Measurements from ENCODE around the gene BSN. TPM values are rescaled to one million over a fixed set of nuclear protein-coding genes. Genes with fewer than 3 reads are reported as not detected.

BSN gene
- total and polyA plus RNA-seq, 2 donors (not counting 3 experiments of a cell fraction or from before 2014, with no cell fraction given), result 0.04 to 0.27 TPM

GRCh38 chr3:49534581-49535441 lies 19.5 kb upstream of the BSN start:
- CTCF ChIA-PET, result no interaction called here
- dilution Hi-C loops (cut with MboI; ENCODE audit: extremely low pct_ligation_motif_present, low sequenced_read_pairs), result no loop called here

More at GRCh38 chr3:49534581-49535441, 19.5 kb upstream of the BSN start:
- no peaks in the 10 kb centered on the region for H3K9me1 ChIP-seq (replicated peaks; ENCODE audit: control insufficient read depth, extremely low read depth, insufficient read depth, low read length)
- no peak overlapping the region for H3K4me3 ChIP-seq (replicated peaks in 1 of 3; ENCODE audit: insufficient read depth in 1 of 3, low read depth in 1 of 3, low read length in 3 of 3)
- no peak for FAIRE-seq
- no peak overlapping the region for H3K9ac ChIP-seq (replicated peaks; ENCODE audit: extremely low read depth, insufficient read depth, low read length)
- no peaks in the 10 kb centered on the region for H3K4me1 ChIP-seq (ENCODE audit: control insufficient read depth, extremely low read depth, insufficient read depth, low read length)
- intact Hi-C loops (cut with micrococcal nuclease), result no loop called here
- no peak overlapping the region for H3K4me2 ChIP-seq (ENCODE audit: insufficient read depth, low read length)
- no peaks in the 10 kb centered on the region for H3K79me2 ChIP-seq (ENCODE audit: control insufficient read depth, insufficient read depth, low read length)
- POLR2A ChIA-PET, result no interaction called here
- no peak for DNase-seq (ENCODE audit: low read depth, low spot score)
- no peak overlapping the region for H2AFZ ChIP-seq (ENCODE audit: low read depth, low read length)
- no peaks in the 10 kb centered on the region for H3K9me3 ChIP-seq (replicated peaks; ENCODE audit: control insufficient read depth, insufficient read depth, low read length)
- H3K27ac ChIP-seq (ENCODE audit: insufficient read depth, low read depth, low read length), result no peak overlapping the region
- H3K27me3 ChIP-seq (ENCODE audit: control insufficient read depth in 2 of 2, insufficient read depth in 2 of 2, low read length in 2 of 2), result no peaks in the 10 kb centered on the region
- peaks cover 0 to 13% of the 10 kb centered on the region in 2 experiments for H3K36me3 ChIP-seq (ENCODE audit: control insufficient read depth in 2 of 2, extremely low read depth in 1 of 2, insufficient read depth in 2 of 2, low read length in 2 of 2)
- BruUV-seq (replicated peaks), result no TSS peak
- TF ChIP-seq MAX (IDR thresholded peaks at IDR 0.05; ENCODE audit: insufficient read depth, insufficient read length) (no peak), MYC (IDR thresholded peaks at IDR 0.05; ENCODE audit: low read depth, low read length) (no peak), JUN (IDR thresholded peaks at IDR 0.05; ENCODE audit: borderline replicate concordance, insufficient read depth, insufficient read length, low read depth) (no peak), POLR2AphosphoS5 (IDR thresholded peaks at IDR 0.05; ENCODE audit: insufficient read depth, low read depth, low read length) (no peak), GATA2 (IDR thresholded peaks at IDR 0.05; ENCODE audit: insufficient read depth, insufficient read length, low read depth, low read length) (no peak), EZH2 (IDR thresholded peaks at IDR 0.05; ENCODE audit: borderline replicate concordance, low read depth, low read length, severe bottlenecking) (no peak), CTCF (IDR thresholded peaks at IDR 0.05; ENCODE audit: extremely low read depth in 1 of 2, insufficient read depth in 1 of 2, low read depth in 1 of 2, low read length in 2 of 2) (no peak), FOS (IDR thresholded peaks at IDR 0.05; ENCODE audit: borderline replicate concordance, insufficient read depth, low read length) (no peak), POLR2A (IDR thresholded peaks at IDR 0.05; ENCODE audit: low read depth, low read length) (no peak)
- H4K20me1 ChIP-seq (replicated peaks; ENCODE audit: control insufficient read depth, extremely low read depth, insufficient read depth, low read length), result no peaks in the 10 kb centered on the region

All from endothelial cell of umbilical vein (primary cell).